ENCODE data around the gene CSPG5. TPM values are rescaled to one million over a fixed set of nuclear protein-coding genes. Genes with fewer than 3 reads are reported as not detected.

Gene CSPG5
- total RNA-seq, 3 donors from 2014 or later: 0.58 to 1.7 (median 0.60) TPM

DNA sequence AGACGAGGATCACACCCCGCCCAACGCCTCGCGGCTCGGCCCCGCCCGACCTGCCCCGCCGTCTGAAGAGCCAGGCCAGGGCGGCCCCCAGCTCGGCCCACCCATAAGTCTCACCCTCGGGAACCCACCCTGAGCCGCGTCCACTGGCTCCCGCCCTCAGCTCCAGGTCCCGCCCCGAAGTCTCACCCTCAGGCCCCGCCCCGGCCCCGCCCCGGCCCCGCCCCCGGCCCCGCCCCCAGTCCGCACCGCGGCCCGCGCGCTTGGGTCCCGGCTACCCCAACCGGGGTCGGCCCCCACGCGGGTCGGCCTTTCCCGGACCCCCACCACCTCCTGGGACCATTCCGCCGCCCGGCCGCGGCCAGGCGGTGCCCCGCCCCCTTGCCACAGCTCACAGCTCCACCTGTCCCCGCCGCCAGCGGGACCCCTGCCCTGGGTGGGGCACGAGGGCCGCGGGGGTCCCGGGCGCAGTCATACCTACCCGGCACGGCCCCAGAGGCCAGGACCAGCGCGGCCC is 489 bp downstream of the CSPG5 start:
- no peaks in the 10 kb centered on the region for H3K36me3 ChIP-seq (ENCODE audit: low read depth)
- ATAC-seq: peak; percentile 82
- peak; percentile 21 to 66 (median 66) for DNase-seq
- no peak for TF ChIP-seq CTCF (IDR thresholded peaks at IDR 0.05)
- H3K9me3 ChIP-seq: no peaks in the 10 kb centered on the region
- H3K4me3 ChIP-seq: no peak overlapping the region
- intact Hi-C loops (cut with DNase I, micrococcal nuclease): no loop called here
- peaks cover 9% of the 10 kb centered on the region for H3K4me1 ChIP-seq (ENCODE audit: low read depth)

DNA sequence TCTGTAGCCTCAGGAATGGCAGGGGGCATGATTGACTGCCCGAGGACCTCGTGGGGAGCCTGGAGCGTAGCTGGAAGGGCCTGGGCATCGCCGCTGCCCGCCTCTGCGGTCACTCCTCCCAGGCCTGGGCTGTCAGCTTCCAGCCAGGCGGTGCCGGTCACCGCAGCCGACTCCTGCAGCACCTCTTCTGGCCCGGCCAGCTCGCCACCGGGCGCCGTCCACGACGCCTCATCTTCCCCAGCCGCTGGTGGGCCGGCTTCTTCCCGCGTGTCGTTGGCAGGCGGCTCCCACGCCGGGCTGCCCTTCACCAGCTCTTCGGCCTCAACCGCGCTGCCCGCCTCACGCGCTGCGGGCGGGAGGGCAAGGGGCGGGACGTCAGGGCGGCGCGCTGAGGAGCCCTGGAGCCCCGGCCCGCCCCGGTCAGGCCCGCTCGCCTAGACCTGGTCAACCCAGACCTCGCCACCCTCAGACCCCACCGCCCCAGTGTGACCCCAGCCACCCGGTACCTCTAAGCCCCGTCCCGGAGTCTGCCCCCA is 1.0 kb downstream of the CSPG5 start:
- no peak for DNase-seq
- intact Hi-C loops (cut with DNase I, micrococcal nuclease): no loop called here

DNA sequence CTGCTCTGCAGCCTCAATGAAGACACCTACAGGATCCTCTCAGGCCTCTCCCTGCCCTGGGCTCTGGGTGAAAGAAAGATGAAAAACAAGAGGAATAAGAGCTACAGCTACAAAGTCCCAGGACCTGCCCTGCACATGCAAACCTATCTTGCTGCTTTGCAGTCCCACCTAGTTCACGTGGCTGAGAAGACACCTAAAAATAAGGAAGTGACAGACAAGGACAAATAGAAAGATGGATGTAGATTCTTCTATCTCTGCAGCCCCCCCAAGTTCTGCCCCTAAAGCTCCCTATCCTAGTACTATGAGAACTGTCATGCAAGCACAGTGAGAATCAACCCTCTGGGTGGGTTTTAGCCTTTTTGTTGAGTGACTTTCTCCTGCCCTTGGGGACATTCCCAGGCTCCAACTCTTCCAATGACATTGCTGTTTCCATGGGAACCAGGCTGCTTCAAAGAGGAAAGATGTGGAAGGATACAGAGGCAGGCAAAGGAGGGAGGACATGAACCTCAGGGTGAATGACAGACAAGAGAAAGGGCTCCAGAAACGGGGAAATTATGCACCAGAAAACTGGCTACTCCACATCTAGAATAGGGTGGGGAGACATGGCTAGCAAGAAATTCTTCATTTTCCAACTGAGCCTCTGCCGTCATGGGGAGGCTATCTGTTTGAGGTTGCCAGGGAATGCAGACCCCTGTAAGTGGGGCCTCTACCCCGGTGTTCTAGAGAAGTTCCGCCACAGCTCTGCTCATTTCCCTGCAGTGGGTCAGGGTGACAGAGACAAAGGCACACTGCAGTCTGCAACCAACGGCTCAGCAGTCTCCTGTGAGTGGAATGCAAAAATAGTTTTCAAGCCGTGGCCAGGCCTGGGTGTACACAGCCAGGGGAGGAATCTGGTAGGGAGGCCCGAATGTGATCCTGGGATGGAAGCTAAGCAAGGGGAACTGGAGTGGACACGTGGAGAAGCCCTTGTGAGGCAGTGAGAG is 5.2 kb downstream of the CSPG5 start:
- ATAC-seq: no peak
- Histone ChIP-seq H3K9me3 (no peaks in the 10 kb centered on the region), H3K4me1 (ENCODE audit: low read depth) (peaks cover 4% of the 10 kb centered on the region), H3K4me3 (no peak overlapping the region), H3K36me3 (ENCODE audit: low read depth) (no peaks in the 10 kb centered on the region)
- no peak for DNase-seq
- TF ChIP-seq CTCF (IDR thresholded peaks at IDR 0.05): no peak
- intact Hi-C loops (cut with DNase I, micrococcal nuclease): no loop called here

More for the DNA sequence above, 1.0 kb downstream of the CSPG5 start:
- peak; percentile 61 for ATAC-seq
- no peaks in the 10 kb centered on the region for H3K36me3 ChIP-seq (ENCODE audit: low read depth)
- H3K9me3 ChIP-seq: no peaks in the 10 kb centered on the region
- no peak overlapping the region for H3K4me3 ChIP-seq
- H3K4me1 ChIP-seq (ENCODE audit: low read depth): peaks cover 9% of the 10 kb centered on the region
- TF ChIP-seq CTCF (IDR thresholded peaks at IDR 0.05): no peak

GRCh38 chr3:47571391-47572175 is 7.1 kb downstream of the CSPG5 start:
- no peaks in the 10 kb centered on the region for H3K36me3 ChIP-seq (ENCODE audit: low read depth)
- H3K4me1 ChIP-seq (ENCODE audit: low read depth): no peaks in the 10 kb centered on the region
- H3K4me3 ChIP-seq: no peak overlapping the region
- no peaks in the 10 kb centered on the region for H3K9me3 ChIP-seq
- intact Hi-C loops (cut with DNase I, micrococcal nuclease): no loop called here
- DNase-seq: no peak
- TF ChIP-seq CTCF (IDR thresholded peaks at IDR 0.05): no peak
- no peak for ATAC-seq

DNA sequence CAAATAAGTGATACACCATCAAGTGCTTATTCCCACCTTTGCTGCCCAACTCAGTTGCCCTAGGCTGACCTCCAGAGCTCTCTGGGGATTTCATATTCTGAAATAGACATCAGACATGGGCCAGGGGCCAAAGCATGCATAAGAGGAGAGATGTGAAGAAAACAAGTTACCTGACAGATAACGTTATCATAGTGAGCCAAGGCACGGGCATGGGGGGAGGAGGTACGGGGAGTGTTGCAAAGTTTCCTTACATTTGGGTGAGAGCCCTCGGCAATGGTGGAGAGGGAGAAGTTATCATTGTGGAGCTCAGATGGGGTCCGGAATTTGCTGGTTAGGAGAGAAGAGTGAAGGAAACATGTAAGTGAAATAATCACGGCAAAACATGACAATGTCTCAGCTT is 9.8 kb downstream of the CSPG5 start:
- intact Hi-C loops (cut with DNase I, micrococcal nuclease): no loop called here
- no peak for TF ChIP-seq CTCF (IDR thresholded peaks at IDR 0.05)
- Histone ChIP-seq H3K4me1 (ENCODE audit: low read depth) (no peaks in the 10 kb centered on the region), H3K36me3 (ENCODE audit: low read depth) (no peaks in the 10 kb centered on the region), H3K9me3 (no peaks in the 10 kb centered on the region), H3K4me3 (no peak overlapping the region)
- ATAC-seq: no peak
- DNase-seq: no peak
